ENCODE results near the gene DNAH7. TPM values are rescaled to one million over a fixed set of nuclear protein-coding genes. Genes with fewer than 3 reads are reported as not detected.

The DNAH7 gene
- total RNA-seq, 2 experiments from 2014 or later, result 0.07 TPM

- no peaks in the 10 kb centered on the region for H3K27me3 Mint-ChIP-seq
- CTCF ChIA-PET, result interaction anchor here (1.8 to 5.4 kb wide), 2 partner anchors 262 to 378 kb away, joined by 13 to 63 read pairs; no protein-coding TSS in a partner anchor
- peaks cover 22% of the 10 kb centered on the region for H3K4me1 Mint-ChIP-seq (ENCODE audit: low read depth)
Measured at GRCh38 chr2:196075196-196075595, 6.6 kb upstream of the DNAH7 start.

GRCh38 chr2:196074631-196075030, 6.0 kb upstream of the DNAH7 start:
- ATAC-seq, result no peak
- H3K36me3 Mint-ChIP-seq (ENCODE audit: low read depth), result no peaks in the 10 kb centered on the region
- ChIA-PET POLR2A (no interaction called here), CTCF (interaction anchor here (0.7 to 5.4 kb wide), 5 partner anchors 13 to 499 kb away, joined by 3 to 63 read pairs (median 5); no protein-coding TSS in a partner anchor)
- no peaks in the 10 kb centered on the region for H3K9me3 Mint-ChIP-seq
- H3K27ac Mint-ChIP-seq, result no peak overlapping the region
- intact Hi-C loops (cut with micrococcal nuclease), result loop anchor here (5.0 kb wide), 3 partner anchors 58 to 378 kb away; no protein-coding TSS in a partner anchor
- no peak overlapping the region for H3K4me3 Mint-ChIP-seq
- no peaks in the 10 kb centered on the region for H3K27me3 Mint-ChIP-seq
- no peak for DNase-seq
- peaks cover 16% of the 10 kb centered on the region for H3K4me1 Mint-ChIP-seq (ENCODE audit: low read depth)
- TF ChIP-seq CTCF (IDR thresholded peaks at IDR 0.05), result no peak

More at GRCh38 chr2:196075196-196075595, 6.6 kb upstream of the DNAH7 start:
- POLR2A ChIA-PET, result no interaction called here
- Mint-ChIP-seq H3K4me3 (no peak overlapping the region), H3K27ac (no peak overlapping the region), H3K36me3 (ENCODE audit: low read depth) (no peaks in the 10 kb centered on the region), H3K9me3 (no peaks in the 10 kb centered on the region)
- no peak for TF ChIP-seq CTCF (IDR thresholded peaks at IDR 0.05)
- intact Hi-C loops (cut with micrococcal nuclease), result loop anchor here (5.0 kb wide), 3 partner anchors 57 to 377 kb away; no protein-coding TSS in a partner anchor
- ATAC-seq, result no peak
- no peak for DNase-seq

GRCh38 chr2:196073521-196073920, 4.9 kb upstream of the DNAH7 start:
- Mint-ChIP-seq H3K9me3 (no peaks in the 10 kb centered on the region), H3K36me3 (ENCODE audit: low read depth) (no peaks in the 10 kb centered on the region), H3K27ac (no peak overlapping the region), H3K4me3 (no peak overlapping the region), H3K27me3 (no peaks in the 10 kb centered on the region), H3K4me1 (ENCODE audit: low read depth) (peaks cover 17% of the 10 kb centered on the region)
- no peak for TF ChIP-seq CTCF (IDR thresholded peaks at IDR 0.05)
- intact Hi-C loops (cut with micrococcal nuclease), result no loop called here
- DNase-seq, result no peak
- CTCF ChIA-PET, result interaction anchor here (1.4 to 2.3 kb wide), 3 partner anchors 12 to 380 kb away, joined by 3 to 11 read pairs (median 5); no protein-coding TSS in a partner anchor
- POLR2A ChIA-PET, result no interaction called here
- no peak for ATAC-seq

GRCh38 chr2:196067088-196067382, 1.6 kb downstream of the DNAH7 start:
- ATAC-seq (no peak), DNase-seq (no peak)
- TF ChIP-seq CTCF (IDR thresholded peaks at IDR 0.05), result peak; percentile 21
- Mint-ChIP-seq H3K4me1 (ENCODE audit: low read depth) (peaks cover 15% of the 10 kb centered on the region), H3K27me3 (peaks cover 3% of the 10 kb centered on the region), H3K4me3 (peak overlapping the region; percentile 15), H3K9me3 (no peaks in the 10 kb centered on the region), H3K27ac (no peak overlapping the region), H3K36me3 (ENCODE audit: low read depth) (no peaks in the 10 kb centered on the region)
- POLR2A ChIA-PET, result interaction anchor here (0.6 kb wide), 1 partner anchor 36 kb away, joined by 3 read pairs; no protein-coding TSS in a partner anchor
- intact Hi-C loops (cut with micrococcal nuclease), result loop anchor here (5.0 to 10.0 kb wide), 2 partner anchors 410 to 492 kb away; partner anchors contain the start of gene SLC39A10
- CTCF ChIA-PET, result interaction anchor here (0.6 to 4.4 kb wide), 38 partner anchors 10 to 764 kb away, joined by 3 to 83 read pairs (median 4); no protein-coding TSS in a partner anchor

GRCh38 chr2:196066291-196067087, 2.1 kb downstream of the DNAH7 start:
- DNase-seq (no peak), ATAC-seq (no peak)
- H3K27ac Mint-ChIP-seq, result no peak overlapping the region
- H3K9me3 Mint-ChIP-seq, result no peaks in the 10 kb centered on the region
- H3K36me3 Mint-ChIP-seq (ENCODE audit: low read depth), result no peaks in the 10 kb centered on the region
- ChIA-PET CTCF (interaction anchor here (0.7 to 4.4 kb wide), 40 partner anchors 9 to 810 kb away, joined by 3 to 83 read pairs (median 4); no protein-coding TSS in a partner anchor), POLR2A (no interaction called here)
- TF ChIP-seq CTCF (IDR thresholded peaks at IDR 0.05), result peak; percentile 86
- H3K4me1 Mint-ChIP-seq (ENCODE audit: low read depth), result peaks cover 15% of the 10 kb centered on the region
- H3K27me3 Mint-ChIP-seq, result peaks cover 3% of the 10 kb centered on the region
- intact Hi-C loops (cut with micrococcal nuclease), result loop anchor here (5.0 to 10.0 kb wide), 2 partner anchors 409 to 492 kb away; partner anchors contain the start of gene SLC39A10
- H3K4me3 Mint-ChIP-seq, result peak overlapping the region; percentile 15

Data from activated CD8-positive, alpha-beta T cell treated with anti-CD3 and anti-CD28 coated beads for 36 hours (primary cell).